Measurements from ENCODE around the gene BRMS1L.

BRMS1L gene

GRCh38 chr14:35879654-35880249, 53.6 kb downstream of the BRMS1L start:
- no peak overlapping the region for H3K4me3 ChIP-seq (ENCODE audit: low read depth, low read length)
- in situ Hi-C loops (cut with HindIII; ENCODE audit: low sequenced_read_pairs) = no loop called here
- peak; percentile 38 for TF ChIP-seq CTCF (IDR thresholded peaks at IDR 0.05; ENCODE audit: low read depth, low read length)
- peak; percentile 31 for DNase-seq (ENCODE audit: low read depth, low spot score)

- in situ Hi-C loops (cut with HindIII; ENCODE audit: low sequenced_read_pairs) = no loop called here
- TF ChIP-seq CTCF (IDR thresholded peaks at IDR 0.05; ENCODE audit: low read depth, low read length) = no peak
Observed at GRCh38 chr14:35881280-35881679, 55.1 kb downstream of the BRMS1L start.

GRCh38 chr14:35883677-35884293, 57.6 kb downstream of the BRMS1L start:
- peak; percentile 77 for TF ChIP-seq CTCF (IDR thresholded peaks at IDR 0.05; ENCODE audit: low read depth, low read length)
- DNase-seq (ENCODE audit: low read depth, low spot score) = peak; percentile 37
- in situ Hi-C loops (cut with HindIII; ENCODE audit: low sequenced_read_pairs) = no loop called here
- no peak overlapping the region for H3K4me3 ChIP-seq (ENCODE audit: low read depth, low read length)

More at GRCh38 chr14:35881280-35881679, 55.1 kb downstream of the BRMS1L start:
- no peak overlapping the region for H3K4me3 ChIP-seq (ENCODE audit: low read depth, low read length)
- no peak for DNase-seq (ENCODE audit: low read depth, low spot score)

GRCh38 chr14:35890308-35890707, 64.2 kb downstream of the BRMS1L start:
- DNase-seq (ENCODE audit: low read depth, low spot score) = no peak
- TF ChIP-seq CTCF (IDR thresholded peaks at IDR 0.05; ENCODE audit: low read depth, low read length) = no peak
- in situ Hi-C loops (cut with HindIII; ENCODE audit: low sequenced_read_pairs) = no loop called here
- no peak overlapping the region for H3K4me3 ChIP-seq (ENCODE audit: low read depth, low read length)

- DNase-seq (ENCODE audit: low read depth, low spot score) = no peak
- H3K4me3 ChIP-seq (ENCODE audit: low read depth, low read length) = no peak overlapping the region
- no peak for TF ChIP-seq CTCF (IDR thresholded peaks at IDR 0.05; ENCODE audit: low read depth, low read length)
- in situ Hi-C loops (cut with HindIII; ENCODE audit: low sequenced_read_pairs) = no loop called here
Observed at GRCh38 chr14:35895256-35895655, 69.1 kb downstream of the BRMS1L start.

- DNase-seq (ENCODE audit: low read depth, low spot score) = no peak
Observed at GRCh38 chr14:35897616-35898111, 71.5 kb downstream of the BRMS1L start.

More at GRCh38 chr14:35897616-35898111, 71.5 kb downstream of the BRMS1L start:
- in situ Hi-C loops (cut with HindIII; ENCODE audit: low sequenced_read_pairs) = no loop called here
- H3K4me3 ChIP-seq (ENCODE audit: low read depth, low read length) = no peak overlapping the region
- no peak for TF ChIP-seq CTCF (IDR thresholded peaks at IDR 0.05; ENCODE audit: low read depth, low read length)

Data from astrocyte of the spinal cord (primary cell).